NT2/D1 (cell line): ENCODE data around the gene TBCD.

Experiments used
- SUZ12 ChIP-seq: IDR thresholded peaks from 2 replicates; pipeline ENCODE4 v1.6.1; 2011; ENCODE audit not compliant: insufficient read length, insufficient read depth; ENCODE audit errors: extremely low read depth
- YY1 ChIP-seq: IDR thresholded peaks from 2 replicates; pipeline ENCODE4 v1.6.1; 2011; ENCODE audit not compliant: insufficient read length, insufficient read depth
- ZNF274 ChIP-seq: IDR thresholded peaks from 2 replicates; pipeline ENCODE4 v1.6.1; 2011; ENCODE audit warnings: mild to moderate bottlenecking, low read depth, low read length

- TF ChIP-seq ZNF274 (no peak), YY1 (no peak), SUZ12 (no peak)
Observed at GRCh38 chr17:82807562-82807961, 55.7 kb downstream of the TBCD start.
